Retina (tissue), 1 donor: Measurements from ENCODE around the gene RPTOR.

Source experiments
- DNase-seq: peaks from one replicate; pipeline ENCODE4 v3.0.0-alpha.2; 2016

The RPTOR gene

DNA sequence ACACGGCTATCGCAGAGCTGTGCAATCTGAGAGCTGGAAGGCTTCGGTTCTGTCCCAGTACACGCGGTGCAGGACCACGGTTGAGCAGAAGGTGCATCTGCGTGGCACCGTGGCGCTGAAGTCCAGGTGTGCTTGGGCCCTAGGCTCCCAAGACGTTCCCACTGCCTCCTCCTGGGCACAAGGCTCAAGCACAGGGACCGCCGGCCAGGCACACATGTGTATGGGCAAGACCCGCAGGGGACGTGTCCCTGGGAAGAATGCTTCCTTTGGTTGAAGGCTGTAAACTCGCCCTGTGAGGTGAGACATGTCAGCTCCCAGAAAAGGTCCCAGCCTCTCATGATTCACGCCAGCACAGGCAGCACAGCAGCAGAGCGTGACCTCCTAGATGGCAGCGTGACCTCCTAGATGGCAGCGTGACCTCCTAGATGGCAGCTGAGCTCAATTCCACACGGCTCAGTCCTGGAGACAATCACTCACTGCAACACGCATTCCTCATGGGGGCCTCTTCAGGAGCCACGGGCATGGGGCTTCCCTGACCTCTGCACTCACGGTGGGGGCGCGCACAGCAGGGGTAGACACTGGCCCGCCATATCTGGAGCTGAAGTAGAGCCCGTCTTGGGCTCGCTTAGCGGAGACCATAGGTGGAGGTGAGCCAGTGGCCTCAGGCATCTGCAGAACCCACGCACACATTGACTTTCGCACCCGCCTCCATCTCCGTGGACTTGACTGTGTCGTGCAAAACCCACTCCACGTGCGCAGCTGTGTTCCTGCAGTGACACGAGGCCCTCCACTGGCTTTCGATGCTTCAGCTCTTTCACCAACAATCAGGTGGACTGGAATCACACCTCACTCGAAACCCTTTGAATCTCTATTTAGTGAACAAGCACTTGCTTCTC, 362.0 kb downstream of the RPTOR start:
- no peak for DNase-seq

DNA sequence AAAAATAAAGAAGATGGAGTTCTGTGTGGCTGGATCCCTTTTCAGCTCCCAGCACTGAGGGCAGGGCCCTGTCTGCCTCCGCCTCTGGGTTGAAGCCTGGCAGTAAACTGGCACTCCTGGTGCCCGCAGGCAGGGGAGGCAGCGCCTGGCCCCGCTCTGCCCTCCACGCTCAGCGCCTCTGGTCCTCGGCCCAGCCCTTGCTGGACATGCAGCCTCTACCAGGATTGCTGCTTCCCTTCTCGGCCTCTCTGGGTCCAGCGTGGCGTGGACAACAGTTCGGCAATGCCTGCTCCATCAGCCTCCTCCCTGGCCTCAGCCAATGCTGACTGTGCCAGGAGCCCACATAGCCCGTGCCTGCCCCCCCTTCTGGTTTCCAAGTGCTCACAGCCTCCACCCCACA, 362.6 kb downstream of the RPTOR start:
- no peak for DNase-seq

DNA sequence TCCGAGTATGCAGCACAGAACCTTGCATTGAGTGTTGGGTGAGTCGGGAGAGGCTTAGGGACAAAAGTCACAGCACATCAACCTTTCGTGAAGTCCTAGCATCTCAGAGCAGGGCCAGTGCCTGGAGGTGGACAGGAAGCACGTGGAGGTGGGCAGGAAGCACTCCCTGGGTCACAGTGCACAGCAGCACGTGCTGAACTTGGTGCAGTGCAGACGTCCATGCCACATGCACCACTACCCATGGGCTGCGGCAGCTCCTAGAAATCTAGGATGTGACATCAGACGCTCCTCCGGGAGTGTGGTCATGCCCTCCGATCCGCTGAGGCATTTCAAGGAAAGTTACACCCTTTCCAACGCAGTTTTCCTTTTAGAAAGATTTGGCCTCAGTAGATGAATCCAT, 363.6 kb downstream of the RPTOR start:
- DNase-seq, result no peak

DNA sequence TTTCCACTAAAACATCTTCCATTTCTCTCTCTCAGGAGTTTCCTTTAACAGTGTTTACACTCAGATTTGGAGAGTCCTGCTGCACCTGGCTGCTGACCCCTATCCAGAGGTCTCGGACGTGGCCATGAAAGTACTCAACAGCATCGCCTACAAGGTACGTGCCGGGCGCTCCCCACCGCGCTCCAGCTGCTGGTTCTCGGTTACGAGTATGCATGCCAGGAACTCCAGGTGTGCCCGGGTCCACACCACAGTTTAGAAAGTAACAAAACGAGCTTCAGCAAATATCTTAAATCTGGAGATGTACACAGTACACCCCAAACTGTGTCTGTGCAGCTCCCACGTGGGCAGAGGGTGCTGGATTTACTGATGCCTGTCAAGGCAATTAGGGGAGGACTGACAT, 364.1 kb downstream of the RPTOR start:
- no peak for DNase-seq

DNA sequence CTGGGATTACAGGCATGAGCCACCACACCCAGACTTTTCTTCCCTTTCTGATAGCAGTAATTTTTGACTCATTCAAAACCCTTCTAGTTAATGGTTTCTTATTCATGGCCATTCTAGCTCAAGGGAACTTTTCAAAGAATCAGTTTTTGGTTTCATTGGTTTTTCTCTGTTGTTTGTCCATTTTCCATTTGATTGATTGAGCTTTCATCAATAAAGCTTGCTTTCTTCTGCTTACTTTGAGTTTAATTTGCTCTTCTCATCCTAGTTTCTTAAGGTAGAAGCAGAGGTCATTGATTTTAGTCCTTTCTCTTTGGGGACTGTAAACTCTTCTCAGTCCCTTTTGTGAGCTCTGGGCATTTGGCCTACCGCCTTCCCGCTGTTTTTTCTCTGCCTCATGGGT, 365.0 kb downstream of the RPTOR start:
- DNase-seq, result no peak

DNA sequence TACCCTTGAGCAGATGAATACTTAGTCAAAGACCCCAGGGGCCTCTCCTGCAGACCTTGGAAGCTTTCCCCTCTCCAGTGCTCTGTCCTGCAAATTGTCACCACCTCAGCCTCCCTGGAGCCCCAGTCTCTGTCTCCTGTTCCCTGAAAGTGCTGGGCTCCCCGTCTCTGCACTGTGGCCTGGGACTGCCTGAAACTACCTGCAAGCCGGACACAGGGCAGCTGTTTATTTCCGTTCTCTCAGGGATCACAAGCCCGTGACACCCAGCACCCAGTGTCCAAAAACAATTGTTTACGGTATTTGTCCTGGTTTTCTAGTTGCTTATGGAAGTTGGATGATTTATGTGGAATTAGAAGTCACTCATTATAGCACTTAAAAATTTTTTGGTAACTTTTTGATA, 365.4 kb downstream of the RPTOR start:
- no peak for DNase-seq

DNA sequence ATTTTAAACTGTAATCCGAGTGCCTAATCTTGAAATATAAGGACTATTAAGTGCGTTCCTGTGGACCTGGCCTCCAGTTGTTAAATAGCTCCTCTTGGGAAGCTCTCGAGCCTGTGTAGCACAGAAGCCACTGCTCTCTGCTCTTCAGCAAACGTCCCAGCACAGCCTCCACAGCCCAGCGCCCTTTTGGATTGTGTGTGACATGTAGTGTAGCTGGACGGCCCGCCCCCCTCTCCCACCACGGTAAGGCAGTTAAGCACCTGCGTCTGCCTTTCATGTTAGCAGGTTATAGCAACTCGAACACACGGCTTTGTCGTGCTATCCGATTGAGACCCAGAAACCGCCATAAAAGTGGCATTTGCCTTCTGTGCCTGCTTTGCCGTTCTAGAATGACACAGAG, 367.8 kb downstream of the RPTOR start:
- no peak for DNase-seq

DNA sequence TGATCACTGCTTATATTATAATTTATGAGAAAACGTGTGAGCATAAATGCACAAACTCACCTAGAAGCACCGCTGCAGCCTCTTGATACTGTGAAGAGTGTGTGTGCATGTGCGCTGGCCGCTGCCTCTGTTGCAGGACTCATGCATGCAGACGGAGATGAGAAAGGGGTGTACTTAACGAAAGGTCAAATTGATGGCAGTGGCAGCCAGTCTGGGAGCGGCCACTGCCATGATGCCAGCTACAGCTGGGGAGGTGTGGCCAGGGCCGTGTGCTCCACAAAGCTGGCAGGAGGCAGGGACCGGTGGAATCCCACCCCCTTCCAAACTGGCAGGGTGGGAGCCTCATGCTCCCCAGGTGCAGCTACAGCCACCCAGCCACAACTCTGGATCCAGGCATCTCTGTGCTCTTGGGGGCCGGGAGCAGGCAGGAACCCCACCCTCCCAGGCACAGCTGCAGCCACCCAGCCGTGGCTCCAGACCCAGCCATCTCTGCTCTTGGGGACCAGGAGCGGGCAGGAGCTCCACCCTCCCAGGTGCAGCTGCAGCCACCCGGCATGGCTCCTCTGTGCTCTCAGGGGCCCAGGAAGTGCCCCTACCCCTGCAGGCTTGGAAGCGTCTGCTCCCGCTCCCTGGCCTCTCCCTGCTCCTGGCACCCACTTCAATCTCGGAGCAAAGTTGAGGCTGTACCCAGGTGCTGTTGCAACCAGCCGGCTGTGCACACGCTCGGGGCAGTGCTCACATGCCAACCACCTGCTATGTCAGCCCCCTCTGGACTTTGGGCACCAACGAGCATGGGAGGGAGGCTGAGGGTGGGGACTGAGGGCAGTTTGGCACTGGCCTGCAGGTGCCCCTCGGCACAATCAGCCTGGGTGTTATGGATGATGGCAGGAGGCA, 369.5 kb downstream of the RPTOR start:
- DNase-seq, result no peak

DNA sequence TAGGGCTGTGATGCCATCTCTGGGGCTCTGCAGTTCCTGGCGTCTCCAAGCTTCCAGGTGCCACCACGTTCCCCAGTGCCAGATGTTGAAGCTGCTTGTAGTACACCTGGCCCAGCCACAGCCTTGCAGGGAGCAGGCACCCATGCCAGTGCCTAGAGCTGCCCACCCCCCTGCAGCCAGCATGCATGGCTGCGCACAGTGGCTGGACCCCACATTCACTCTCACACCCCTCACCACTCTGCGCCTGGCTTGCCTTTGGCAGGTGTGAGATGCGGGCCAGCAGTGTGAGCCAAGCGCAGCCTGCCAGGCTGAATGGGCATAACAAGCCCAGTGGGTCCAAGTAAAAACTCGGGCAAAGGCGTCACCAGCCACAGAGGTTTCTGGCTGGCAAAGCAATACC, 371.6 kb downstream of the RPTOR start:
- DNase-seq, result no peak

DNA sequence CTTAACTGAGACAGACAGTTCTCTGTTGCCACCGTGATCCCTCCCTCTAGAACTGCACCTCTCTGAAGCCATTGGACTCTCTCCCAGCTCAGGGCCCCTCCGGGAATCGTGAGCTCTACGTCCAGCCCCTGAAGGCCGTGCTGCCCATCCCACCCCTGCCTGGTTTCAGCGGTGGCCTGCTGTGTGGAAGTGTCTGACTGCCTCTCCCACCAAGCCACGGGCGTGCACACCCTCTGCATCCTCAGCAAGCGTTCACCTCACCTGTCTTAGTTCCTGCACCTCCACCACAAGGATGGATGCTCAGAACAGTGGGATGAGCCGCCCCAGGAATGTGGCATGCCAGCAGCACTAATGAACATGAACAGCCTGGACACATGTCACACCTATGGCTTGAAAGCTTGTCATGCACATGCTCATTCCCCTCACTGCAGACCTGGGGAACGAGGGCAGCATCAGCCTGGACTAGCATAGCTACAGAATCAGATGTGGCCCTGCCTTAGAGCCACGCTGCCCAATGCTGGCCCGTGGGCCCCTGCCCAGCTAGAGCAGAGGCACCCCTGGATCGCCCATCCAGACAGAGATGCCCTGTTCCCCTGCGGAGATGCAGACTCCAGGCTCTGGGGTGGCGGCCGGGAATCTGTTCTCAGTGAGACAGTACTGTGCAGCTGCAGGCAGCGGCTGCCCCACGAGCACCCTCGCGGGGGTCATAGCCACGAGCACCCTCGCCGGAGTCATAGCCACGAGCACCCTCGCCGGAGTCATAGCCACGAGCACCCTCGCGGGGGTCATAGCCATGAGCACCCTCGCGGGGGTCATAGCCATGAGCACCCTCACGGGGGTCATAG, 373.3 kb downstream of the RPTOR start:
- no peak for DNase-seq

DNA sequence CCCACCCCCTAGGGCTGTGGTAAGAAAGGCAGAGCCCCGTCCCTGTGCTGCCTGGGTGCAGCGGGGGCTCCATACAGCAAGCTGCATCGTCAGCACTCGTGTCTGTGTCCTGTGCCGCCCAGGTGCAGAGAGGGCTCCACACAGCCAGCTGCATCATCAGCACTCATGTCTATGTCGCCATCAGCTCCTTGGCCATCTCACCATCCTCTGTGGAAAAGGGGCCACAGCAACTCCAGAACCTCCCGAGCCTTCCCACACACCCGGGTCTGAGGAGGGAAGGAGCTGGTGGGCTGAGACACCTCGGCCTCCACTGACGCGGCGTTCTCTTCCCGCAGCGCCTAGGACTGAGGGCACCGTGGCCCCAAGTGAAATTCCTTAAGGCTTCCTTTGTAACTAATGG, 374.1 kb downstream of the RPTOR start:
- no peak for DNase-seq

DNA sequence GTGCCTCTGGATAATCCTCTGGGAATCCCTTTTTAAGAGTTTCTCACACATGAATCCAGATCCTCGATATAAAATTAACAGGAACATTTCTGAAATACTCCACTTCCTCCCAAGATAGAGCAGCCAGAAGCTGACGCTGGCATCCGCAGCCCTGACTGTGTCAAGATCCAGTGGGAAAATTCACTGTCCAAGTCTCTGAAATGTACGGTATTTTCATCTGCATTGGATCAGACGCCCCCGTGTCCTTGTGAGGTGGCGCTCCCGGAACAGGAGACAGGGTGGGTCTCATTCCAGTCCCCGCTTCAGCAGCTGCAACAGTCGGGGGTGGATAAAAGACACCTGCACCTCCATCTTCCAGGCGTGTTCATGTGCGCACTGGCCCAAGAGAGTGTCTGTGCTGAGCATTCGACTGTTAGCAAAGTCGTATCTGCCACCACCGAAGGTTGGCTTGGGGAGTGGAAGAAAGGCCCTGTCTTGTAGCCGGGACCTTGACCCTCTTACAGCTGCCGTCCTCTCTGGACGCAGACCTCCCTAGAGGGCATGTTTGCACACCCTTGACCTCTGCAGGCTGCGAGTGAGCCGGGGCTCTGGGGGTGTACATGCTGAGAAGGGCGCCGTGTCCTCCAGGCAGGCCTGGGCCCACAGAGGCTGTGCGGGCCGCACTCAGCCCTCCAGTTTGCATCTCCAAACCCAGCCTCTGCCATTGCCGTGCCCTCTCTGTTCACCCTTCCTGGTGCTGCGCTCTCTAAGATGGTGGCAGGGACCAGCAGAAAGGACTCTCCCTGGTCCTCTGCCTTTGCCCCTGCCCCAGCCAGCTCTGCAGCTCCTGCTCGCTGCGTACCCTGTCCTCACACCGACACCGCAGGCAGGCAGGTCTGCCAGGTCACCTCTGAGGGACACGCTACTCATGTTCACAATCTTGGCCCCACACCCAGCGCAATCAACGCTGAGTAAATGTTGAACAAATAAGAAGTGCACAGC, 375.0 kb downstream of the RPTOR start:
- no peak for DNase-seq

DNA sequence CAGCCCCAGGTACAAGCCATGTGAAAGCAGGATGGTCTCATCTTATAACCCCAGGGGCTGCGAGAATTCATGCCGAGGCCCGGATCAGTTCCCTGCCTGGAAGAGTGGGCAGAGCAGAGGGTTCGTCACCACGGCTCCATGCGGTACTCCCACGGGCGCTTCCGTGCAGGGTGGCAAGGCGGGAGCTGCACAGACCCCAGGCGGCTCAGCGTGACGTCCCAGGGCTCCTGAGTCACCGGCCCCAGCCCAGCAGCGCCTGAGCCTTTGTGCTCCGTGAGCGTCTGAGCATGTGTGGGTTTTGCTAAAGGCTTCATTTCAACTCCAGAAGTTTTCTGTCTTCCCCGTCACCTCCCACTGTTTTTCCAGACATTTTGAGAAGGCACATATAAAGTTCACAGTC, 375.8 kb downstream of the RPTOR start:
- DNase-seq, result no peak

DNA sequence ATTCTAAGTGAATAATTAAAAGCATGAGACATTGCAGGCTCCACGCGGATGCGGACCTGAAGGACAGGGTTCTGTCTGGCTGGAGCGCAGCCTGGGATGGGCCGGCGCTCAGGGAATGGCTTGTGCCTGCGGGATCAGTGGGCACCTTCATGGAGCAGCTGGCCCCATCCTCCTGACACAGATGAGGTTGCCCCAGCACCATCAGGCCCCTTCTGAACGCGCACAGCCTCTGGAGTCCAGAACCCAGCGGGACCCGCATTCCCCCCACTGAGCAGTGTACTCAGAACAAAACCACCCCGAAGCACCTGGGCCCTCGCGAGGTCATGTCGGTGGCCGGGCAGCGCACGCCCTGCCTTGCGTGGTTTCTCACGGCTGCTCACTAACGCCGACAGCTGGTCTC, 376.5 kb downstream of the RPTOR start:
- DNase-seq, result no peak

DNA sequence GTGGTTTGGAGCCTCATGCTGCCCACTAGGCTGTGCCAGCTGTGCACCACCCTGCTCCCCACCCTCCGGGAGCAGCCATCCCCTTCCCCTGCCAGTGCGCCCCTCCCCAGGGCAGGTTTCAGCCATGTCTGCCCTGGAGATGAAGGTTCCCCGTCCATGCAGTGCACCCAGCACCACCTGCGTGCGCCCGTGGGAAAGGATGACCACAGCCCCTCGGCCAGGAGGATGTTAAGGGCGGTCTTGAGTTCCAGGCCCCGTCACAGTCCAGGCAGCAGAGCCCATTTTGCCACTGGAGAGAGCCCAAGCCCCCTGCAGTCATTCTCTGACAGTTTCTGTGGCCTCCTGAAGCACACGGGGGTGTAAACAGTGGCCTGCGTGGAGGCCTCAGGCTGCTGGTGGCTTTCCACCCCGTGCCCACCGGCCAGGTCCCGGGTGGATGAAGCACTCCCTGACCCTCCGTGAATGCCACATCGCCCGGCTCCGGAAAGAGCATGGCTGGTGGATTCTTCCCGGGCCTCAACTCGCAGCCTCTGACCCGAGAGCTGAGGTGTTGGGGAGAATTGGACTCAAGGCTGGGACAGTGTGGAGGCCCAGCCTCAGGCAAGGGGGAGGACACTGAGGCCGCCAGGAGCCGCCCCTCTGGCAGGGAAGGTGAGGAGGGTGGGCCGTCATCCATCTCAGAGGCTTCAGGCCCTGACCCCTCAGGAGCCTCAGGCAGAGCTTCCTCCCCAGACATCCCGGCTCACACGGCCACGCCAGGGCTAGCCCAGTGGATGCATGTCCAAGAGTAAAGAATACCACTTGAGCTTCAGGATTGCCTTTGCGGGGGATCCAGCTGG, 377.3 kb downstream of the RPTOR start:
- DNase-seq, result no peak

DNA sequence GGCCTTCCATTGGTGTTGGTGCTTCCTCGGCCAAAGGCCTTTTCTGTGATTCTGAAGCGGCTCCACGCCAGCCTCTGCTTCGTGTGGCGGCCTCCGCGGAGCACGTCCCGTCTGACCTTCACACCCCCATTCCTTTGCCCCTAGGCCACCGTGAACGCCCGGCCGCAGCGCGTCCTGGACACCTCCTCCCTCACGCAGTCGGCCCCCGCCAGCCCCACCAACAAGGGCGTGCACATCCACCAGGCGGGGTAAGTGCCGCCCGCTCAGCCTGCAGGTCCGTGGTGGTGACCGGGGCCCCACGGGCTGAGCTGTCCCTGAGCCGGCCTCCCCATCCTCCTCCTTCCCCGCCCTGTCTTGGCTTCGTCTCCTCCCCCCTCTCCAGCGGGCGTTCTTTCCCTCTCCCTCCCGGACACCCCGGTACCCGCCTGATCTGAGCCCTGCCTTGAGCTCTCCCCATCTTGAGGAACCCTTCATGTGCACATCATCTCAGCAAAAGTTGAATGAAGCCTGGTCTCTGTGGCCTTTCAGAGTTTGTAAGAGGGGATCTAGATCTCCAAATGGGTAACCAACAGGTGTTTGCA, 378.0 kb downstream of the RPTOR start:
- no peak for DNase-seq

DNA sequence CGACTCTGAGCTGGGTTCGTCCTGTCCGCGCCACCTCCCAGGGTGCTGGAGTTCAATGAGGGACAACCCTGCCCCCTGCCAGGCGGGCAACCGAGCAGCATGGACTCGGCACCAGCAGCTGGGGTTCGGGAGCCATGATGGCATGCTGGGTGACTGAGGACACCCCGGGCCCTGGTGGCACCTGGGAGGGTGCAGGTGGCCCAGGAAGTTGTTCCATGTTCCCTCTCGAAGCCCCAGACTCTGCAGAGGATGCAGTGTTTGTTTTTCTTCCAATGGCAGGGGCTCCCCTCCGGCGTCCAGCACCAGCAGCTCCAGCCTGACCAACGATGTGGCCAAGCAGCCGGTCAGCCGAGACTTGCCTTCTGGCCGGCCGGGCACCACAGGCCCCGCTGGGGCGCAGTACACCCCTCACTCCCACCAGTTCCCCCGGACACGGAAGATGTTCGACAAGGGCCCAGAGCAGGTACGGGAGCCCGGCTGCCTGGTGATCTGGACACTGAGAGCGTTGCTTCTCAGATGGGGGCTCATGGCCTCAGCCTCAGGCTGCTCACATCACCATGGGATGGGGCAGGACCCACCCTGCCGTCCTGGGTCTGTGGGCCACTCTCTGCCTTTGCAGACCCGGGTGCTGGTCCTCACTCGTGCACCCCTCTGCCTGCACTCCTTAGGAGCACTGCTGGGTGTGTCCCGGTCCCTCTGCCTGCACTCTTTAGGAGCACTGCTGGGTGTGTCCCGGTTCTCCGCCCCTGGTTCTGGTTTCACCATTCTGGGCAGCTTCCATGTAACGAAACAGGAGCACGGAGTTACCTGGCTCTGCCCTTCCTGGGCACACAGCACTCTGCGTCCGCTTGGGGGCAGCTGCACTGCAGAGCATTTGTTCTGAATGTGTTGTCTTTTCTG, 378.8 kb downstream of the RPTOR start:
- no peak for DNase-seq

DNA sequence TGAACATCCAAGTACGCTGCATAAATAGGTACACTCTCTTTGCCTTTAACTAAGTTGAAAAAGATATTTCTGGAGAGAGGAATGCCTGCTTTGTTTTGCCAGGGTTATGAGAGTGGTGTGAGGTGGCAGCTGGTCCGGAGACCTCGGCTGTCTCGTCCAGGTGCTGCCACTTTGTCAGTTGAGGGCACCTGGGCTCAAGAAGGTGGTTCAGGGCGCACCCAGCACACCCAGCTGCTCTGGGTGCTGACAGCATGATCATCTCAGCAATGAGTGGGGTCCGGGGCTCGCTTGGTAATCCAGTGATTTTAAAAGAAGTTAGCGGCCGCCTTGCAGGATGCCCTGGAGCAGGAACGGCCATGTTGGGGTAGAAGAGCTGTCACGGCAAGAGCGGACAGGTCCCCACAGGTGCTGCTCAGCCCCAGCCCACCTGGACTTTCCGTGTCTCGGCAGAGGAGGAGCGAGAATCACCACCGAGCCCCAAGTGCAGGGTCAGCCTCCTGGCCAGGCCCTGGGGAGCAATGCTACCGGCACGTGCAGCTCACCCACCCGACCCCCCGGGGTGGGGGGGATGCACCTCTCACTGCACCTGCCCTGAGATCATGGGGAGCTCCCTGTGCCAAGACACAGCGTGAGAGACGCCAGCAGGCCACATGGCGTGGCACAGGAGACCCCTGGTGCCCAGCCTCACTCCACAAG, 379.6 kb downstream of the RPTOR start:
- DNase-seq, result no peak
